ENCODE measurements around the gene TUB. TPM values are rescaled to one million over a fixed set of nuclear protein-coding genes. Genes with fewer than 3 reads are reported as not detected.

Gene TUB
- total and polyA plus RNA-seq, 2 donors (not counting 1 experiment from before 2014, with no cell fraction given), result 9.6 to 10.4 TPM

DNA sequence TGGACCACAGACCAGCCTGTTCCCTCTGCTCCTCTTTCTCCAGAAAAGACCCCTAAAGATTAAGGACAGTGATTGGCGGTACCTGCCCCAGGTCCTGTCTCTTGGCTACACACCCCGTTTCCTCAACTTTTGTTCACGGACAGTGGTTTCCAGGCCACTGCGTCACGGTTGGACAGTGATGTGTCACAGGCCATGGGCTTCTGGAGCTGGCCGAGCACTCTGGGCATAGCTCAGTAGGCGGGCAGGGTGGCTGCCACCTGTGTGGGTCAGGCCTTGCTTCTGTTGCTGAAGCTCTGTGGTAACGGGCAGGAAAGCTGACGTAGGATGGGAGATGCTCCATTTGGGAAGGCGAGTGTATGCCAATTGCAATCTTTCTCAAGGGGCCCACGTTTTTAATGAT is 13.6 kb downstream of the TUB start:
- no peak overlapping the region for H3K4me2 ChIP-seq (ENCODE audit: extremely low read depth, insufficient read depth, low read length)
- no peaks in the 10 kb centered on the region for H3K9me3 ChIP-seq (ENCODE audit: control insufficient read depth, insufficient read depth, low read depth, low read length)
- H3K79me2 ChIP-seq (ENCODE audit: control insufficient read depth, insufficient read depth, low read length), result no peaks in the 10 kb centered on the region
- no peak for TF ChIP-seq EZH2 (IDR thresholded peaks at IDR 0.05; ENCODE audit: low read length, missing control alignments)
- TF ChIP-seq, protein P1, sequence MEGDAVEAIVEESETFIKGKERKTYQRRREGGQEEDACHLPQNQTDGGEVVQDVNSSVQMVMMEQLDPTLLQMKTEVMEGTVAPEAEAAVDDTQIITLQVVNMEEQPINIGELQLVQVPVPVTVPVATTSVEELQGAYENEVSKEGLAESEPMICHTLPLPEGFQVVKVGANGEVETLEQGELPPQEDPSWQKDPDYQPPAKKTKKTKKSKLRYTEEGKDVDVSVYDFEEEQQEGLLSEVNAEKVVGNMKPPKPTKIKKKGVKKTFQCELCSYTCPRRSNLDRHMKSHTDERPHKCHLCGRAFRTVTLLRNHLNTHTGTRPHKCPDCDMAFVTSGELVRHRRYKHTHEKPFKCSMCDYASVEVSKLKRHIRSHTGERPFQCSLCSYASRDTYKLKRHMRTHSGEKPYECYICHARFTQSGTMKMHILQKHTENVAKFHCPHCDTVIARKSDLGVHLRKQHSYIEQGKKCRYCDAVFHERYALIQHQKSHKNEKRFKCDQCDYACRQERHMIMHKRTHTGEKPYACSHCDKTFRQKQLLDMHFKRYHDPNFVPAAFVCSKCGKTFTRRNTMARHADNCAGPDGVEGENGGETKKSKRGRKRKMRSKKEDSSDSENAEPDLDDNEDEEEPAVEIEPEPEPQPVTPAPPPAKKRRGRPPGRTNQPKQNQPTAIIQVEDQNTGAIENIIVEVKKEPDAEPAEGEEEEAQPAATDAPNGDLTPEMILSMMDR (conservative IDR thresholded peaks at IDR 0.05 in 1 of 2, IDR thresholded peaks at IDR 0.05 in 1 of 2; ENCODE audit: low read depth in 1 of 2, low read length in 2 of 2), result no peak
- H4K20me1 ChIP-seq (ENCODE audit: control insufficient read depth, extremely low read depth, insufficient read depth, low read length), result no peaks in the 10 kb centered on the region
- H3K27me3 ChIP-seq (ENCODE audit: control insufficient read depth, insufficient read depth, low read length), result no peaks in the 10 kb centered on the region
- H2AFZ ChIP-seq (ENCODE audit: low read length), result no peak overlapping the region
- no peak overlapping the region for H3K4me3 ChIP-seq (replicated peaks in 1 of 4; ENCODE audit: control extremely low read depth in 1 of 4, insufficient read depth in 1 of 4, low read depth in 3 of 4, low read length in 4 of 4)
- H3K4me1 ChIP-seq (ENCODE audit: control insufficient read depth, extremely low read depth, insufficient read depth, low read length), result peaks cover 6% of the 10 kb centered on the region
- H3K27ac ChIP-seq (ENCODE audit: insufficient read depth, low read length), result no peak overlapping the region
- H3K9ac ChIP-seq (ENCODE audit: insufficient read depth, low read length), result no peak overlapping the region
- no peak for DNase-seq (ENCODE audit: low read depth in 2 of 2)
- peaks cover 2% of the 10 kb centered on the region for H3K36me3 ChIP-seq (ENCODE audit: control insufficient read depth, insufficient read depth, low read length)

DNA sequence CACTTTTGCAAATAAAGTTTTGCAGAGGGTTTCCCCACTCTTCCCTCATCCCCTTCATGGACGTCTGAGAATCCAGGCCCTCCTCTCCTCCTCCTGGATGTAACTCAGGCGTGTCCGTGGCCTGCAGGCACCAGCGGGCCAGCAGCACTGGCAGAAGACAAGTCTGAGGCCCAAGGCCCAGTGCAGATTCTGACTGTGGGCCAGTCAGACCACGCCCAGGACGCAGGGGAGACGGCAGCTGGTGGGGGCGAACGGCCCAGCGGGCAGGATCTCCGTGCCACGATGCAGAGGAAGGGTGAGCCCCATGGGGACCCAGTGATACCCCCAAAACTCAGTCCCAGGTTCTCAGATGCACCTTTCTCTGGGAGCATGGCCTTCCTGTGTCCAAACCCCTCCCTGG is 14.4 kb downstream of the TUB start:
- H3K27ac ChIP-seq (ENCODE audit: insufficient read depth, low read length), result no peak overlapping the region
- no peaks in the 10 kb centered on the region for H3K27me3 ChIP-seq (ENCODE audit: control insufficient read depth, insufficient read depth, low read length)
- no peak overlapping the region for H3K4me3 ChIP-seq (replicated peaks in 1 of 4; ENCODE audit: control extremely low read depth in 1 of 4, insufficient read depth in 1 of 4, low read depth in 3 of 4, low read length in 4 of 4)
- TF ChIP-seq, protein P1 (conservative IDR thresholded peaks at IDR 0.05 in 1 of 2, IDR thresholded peaks at IDR 0.05 in 1 of 2; ENCODE audit: low read depth in 1 of 2, low read length in 2 of 2), result no peak
- no peak for TF ChIP-seq EZH2 (IDR thresholded peaks at IDR 0.05; ENCODE audit: low read length, missing control alignments)
- H3K4me1 ChIP-seq (ENCODE audit: control insufficient read depth, extremely low read depth, insufficient read depth, low read length), result peaks cover 6% of the 10 kb centered on the region
- no peak overlapping the region for H3K4me2 ChIP-seq (ENCODE audit: extremely low read depth, insufficient read depth, low read length)
- H3K9ac ChIP-seq (ENCODE audit: insufficient read depth, low read length), result no peak overlapping the region
- no peak for DNase-seq (ENCODE audit: low read depth in 2 of 2)
- H4K20me1 ChIP-seq (ENCODE audit: control insufficient read depth, extremely low read depth, insufficient read depth, low read length), result no peaks in the 10 kb centered on the region
- no peak overlapping the region for H2AFZ ChIP-seq (ENCODE audit: low read length)
- H3K9me3 ChIP-seq (ENCODE audit: control insufficient read depth, insufficient read depth, low read depth, low read length), result no peaks in the 10 kb centered on the region
- H3K36me3 ChIP-seq (ENCODE audit: control insufficient read depth, insufficient read depth, low read length), result peaks cover 2% of the 10 kb centered on the region
- no peaks in the 10 kb centered on the region for H3K79me2 ChIP-seq (ENCODE audit: control insufficient read depth, insufficient read depth, low read length)

DNA sequence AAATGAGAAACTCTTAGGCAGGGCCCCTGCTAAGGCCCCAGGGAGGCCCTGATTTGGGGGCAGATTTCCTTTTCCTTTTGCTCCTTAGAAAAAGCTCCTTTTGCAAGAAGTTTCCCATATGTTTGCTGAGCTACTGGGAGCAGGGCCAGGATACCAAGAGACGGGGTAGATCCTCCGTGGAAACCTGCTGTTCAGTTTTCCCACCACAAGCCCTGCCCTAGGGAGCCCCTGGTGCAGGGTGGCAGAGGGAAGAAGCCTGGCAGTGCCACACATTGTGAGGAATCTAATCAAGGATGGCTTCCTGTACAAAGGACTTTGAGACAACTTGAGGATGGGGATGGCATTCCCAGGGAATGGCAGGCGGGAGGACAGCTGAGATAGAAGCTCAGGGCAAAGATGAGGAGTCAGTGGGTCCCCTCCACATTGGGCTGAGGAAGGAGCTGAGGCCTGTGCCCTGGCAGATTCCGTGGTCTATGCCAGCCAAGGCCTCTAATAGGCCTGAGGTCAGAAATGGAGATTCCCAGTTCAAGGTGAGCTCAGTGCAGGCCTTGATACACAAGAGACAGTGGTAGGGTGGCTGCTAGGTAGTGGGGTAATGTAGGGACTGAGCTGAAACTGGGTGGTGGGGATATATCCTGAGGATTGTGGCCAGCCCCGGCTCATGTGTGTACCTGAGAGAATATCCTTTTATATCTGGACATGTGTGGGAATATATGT is 15.0 kb downstream of the TUB start:
- Histone ChIP-seq H2AFZ (ENCODE audit: low read length) (no peak overlapping the region), H3K36me3 (ENCODE audit: control insufficient read depth, insufficient read depth, low read length) (peaks cover 2% of the 10 kb centered on the region), H3K4me3 (replicated peaks in 1 of 4; ENCODE audit: control extremely low read depth in 1 of 4, insufficient read depth in 1 of 4, low read depth in 3 of 4, low read length in 4 of 4) (no peak overlapping the region), H3K4me2 (ENCODE audit: extremely low read depth, insufficient read depth, low read length) (no peak overlapping the region), H3K79me2 (ENCODE audit: control insufficient read depth, insufficient read depth, low read length) (no peaks in the 10 kb centered on the region), H3K9me3 (ENCODE audit: control insufficient read depth, insufficient read depth, low read depth, low read length) (no peaks in the 10 kb centered on the region), H3K4me1 (ENCODE audit: control insufficient read depth, extremely low read depth, insufficient read depth, low read length) (peaks cover 6% of the 10 kb centered on the region), H3K27ac (ENCODE audit: insufficient read depth, low read length) (no peak overlapping the region), H3K9ac (ENCODE audit: insufficient read depth, low read length) (no peak overlapping the region), H3K27me3 (ENCODE audit: control insufficient read depth, insufficient read depth, low read length) (no peaks in the 10 kb centered on the region), H4K20me1 (ENCODE audit: control insufficient read depth, extremely low read depth, insufficient read depth, low read length) (no peaks in the 10 kb centered on the region)
- DNase-seq (ENCODE audit: low read depth in 2 of 2), result no peak
- TF ChIP-seq EZH2 (IDR thresholded peaks at IDR 0.05; ENCODE audit: low read length, missing control alignments), result no peak
- TF ChIP-seq, protein P1 (conservative IDR thresholded peaks at IDR 0.05 in 1 of 2, IDR thresholded peaks at IDR 0.05 in 1 of 2; ENCODE audit: low read depth in 1 of 2, low read length in 2 of 2), result no peak

All from fibroblast of lung (primary cell).